H9 (cell line): Measurements from ENCODE around the gene RAB5IF. TPM values are rescaled to one million over a fixed set of nuclear protein-coding genes. Genes with fewer than 3 reads are reported as not detected.

Source experiments
- DNase-seq: peaks from one replicate; pipeline ENCODE4 v3.0.0-alpha.2; 2017
- H2AFZ ChIP-seq: one replicate; pipeline ENCODE4 v1.6.1; 2013; ENCODE audit warnings: mild to moderate bottlenecking, low read length, control low read depth, moderate library complexity
- H2AK5ac ChIP-seq: 2 replicates; pipeline ENCODE4 v1.6.1; 2013; ENCODE audit warnings: low read length, control low read depth, mixed read lengths; ENCODE audit not compliant: insufficient read length
- H2BK120ac ChIP-seq: one replicate; pipeline ENCODE4 v1.6.1; 2013; ENCODE audit warnings: low read depth, mild to moderate bottlenecking, low read length, control low read depth, inconsistent platforms; ENCODE audit not compliant: poor library complexity, severe bottlenecking
- H2BK12ac ChIP-seq: 2 replicates; pipeline ENCODE4 v1.6.1; 2013; ENCODE audit warnings: low read length, control low read depth, mixed read lengths, low read depth; ENCODE audit not compliant: insufficient read length
- H2BK15ac ChIP-seq: 2 replicates; pipeline ENCODE4 v1.6.1; 2013; ENCODE audit warnings: low read depth, low read length, control low read depth
- H2BK20ac ChIP-seq: one replicate; pipeline ENCODE4 v1.6.1; 2013; ENCODE audit warnings: low read depth, mild to moderate bottlenecking, low read length, control low read depth, inconsistent platforms; ENCODE audit not compliant: poor library complexity, severe bottlenecking
- H2BK5ac ChIP-seq: 2 replicates; pipeline ENCODE4 v1.6.1; 2013; ENCODE audit warnings: low read length, control low read depth, mixed read lengths; ENCODE audit not compliant: insufficient read length
- H3K14ac ChIP-seq: 2 replicates; pipeline ENCODE4 v1.6.1; 2013; ENCODE audit warnings: low read length, control low read depth; ENCODE audit not compliant: insufficient read depth
- H3K18ac ChIP-seq: 2 replicates; pipeline ENCODE4 v1.6.1; 2013; ENCODE audit warnings: low read depth, mild to moderate bottlenecking, mixed read lengths, low read length, control low read depth; ENCODE audit not compliant: insufficient read length
- H3K23ac ChIP-seq: 2 replicates; pipeline ENCODE4 v1.6.1; 2013; ENCODE audit warnings: low read length, control low read depth, mixed read lengths, low read depth; ENCODE audit not compliant: insufficient read length
- H3K23me2 ChIP-seq: 2 replicates; pipeline ENCODE4 v1.6.1; 2013; ENCODE audit warnings: low read depth, mild to moderate bottlenecking, mixed read lengths, low read length, control low read depth; ENCODE audit not compliant: insufficient read length, poor library complexity, severe bottlenecking
- H3K27ac ChIP-seq: 2 replicates; pipeline ENCODE4 v1.5.1; 2013; ENCODE audit warnings: low read length, control low read depth, mixed read lengths, low read depth; ENCODE audit not compliant: insufficient read length
- H3K27me3 ChIP-seq: 2 replicates; pipeline ENCODE4 v1.6.1; 2013; ENCODE audit warnings: low read length, control low read depth, inconsistent platforms; ENCODE audit not compliant: insufficient read depth
- H3K4ac ChIP-seq: 2 replicates; pipeline ENCODE4 v1.6.1; 2013; ENCODE audit warnings: low read depth, mild to moderate bottlenecking, control low read depth, inconsistent platforms, low read length, moderate library complexity
- H3K4me1 ChIP-seq: 2 replicates; pipeline ENCODE4 v1.6.1; 2013; ENCODE audit warnings: low read length, control low read depth, inconsistent platforms; ENCODE audit not compliant: insufficient read depth
- H3K4me2 ChIP-seq: 2 replicates; pipeline ENCODE4 v1.6.1; 2013; ENCODE audit warnings: low read length, control low read depth, mixed read lengths; ENCODE audit not compliant: insufficient read length, insufficient read depth
- H3K56ac ChIP-seq: 2 replicates; pipeline ENCODE4 v1.6.1; 2013; ENCODE audit warnings: low read depth, mild to moderate bottlenecking, mixed read lengths, low read length, control low read depth; ENCODE audit not compliant: insufficient read length
- H3K79me1 ChIP-seq: 2 replicates; pipeline ENCODE4 v1.6.1; 2013; ENCODE audit warnings: low read depth, mild to moderate bottlenecking, moderate library complexity, low read length, control low read depth, inconsistent platforms; ENCODE audit not compliant: insufficient read depth, poor library complexity, severe bottlenecking
- H3K79me2 ChIP-seq: 2 replicates; pipeline ENCODE4 v1.6.1; 2013; ENCODE audit warnings: low read length, control low read depth, inconsistent platforms; ENCODE audit not compliant: insufficient read depth
- H3K9ac ChIP-seq: 2 replicates; pipeline ENCODE4 v1.6.1; 2013; ENCODE audit warnings: low read length, control low read depth, mixed read lengths; ENCODE audit not compliant: insufficient read length; ENCODE audit errors: extremely low read depth
- H3K9me3 ChIP-seq: one replicate; pipeline ENCODE4 v1.6.1; 2013; ENCODE audit warnings: low read depth, low read length, inconsistent platforms; ENCODE audit not compliant: control insufficient read depth
- H3T11ph ChIP-seq: one replicate; pipeline ENCODE4 v1.6.1; 2013; ENCODE audit warnings: mild to moderate bottlenecking, low read length, control low read depth, inconsistent platforms
- H4K20me1 ChIP-seq: one replicate; pipeline ENCODE4 v1.6.1; 2013; ENCODE audit not compliant: control insufficient read depth, insufficient read length, insufficient read depth
- H4K5ac ChIP-seq: 2 replicates; pipeline ENCODE4 v1.6.1; 2013; ENCODE audit warnings: low read depth, mild to moderate bottlenecking, mixed read lengths, low read length, control low read depth; ENCODE audit not compliant: insufficient read length
- H4K8ac ChIP-seq: replicated peaks from 2 replicates; pipeline ENCODE4 v1.6.1; 2013; ENCODE audit warnings: low read length, control low read depth, mixed read lengths, low read depth; ENCODE audit not compliant: insufficient read length
- H4K91ac ChIP-seq: 2 replicates; pipeline ENCODE4 v1.6.1; 2013; ENCODE audit warnings: low read depth, mild to moderate bottlenecking, moderate library complexity, mixed read lengths, low read length, control low read depth; ENCODE audit not compliant: insufficient read length
- H3K27ac Mint-ChIP-seq, 3 experiments: 2 replicates in 2 of 3; 3 replicates in 1 of 3; pipeline ENCODE4 v1.8.0; 2020 to 2021; ENCODE audit warnings: mixed read lengths in 3 of 3, mild to moderate bottlenecking in 1 of 3, moderate library complexity in 1 of 3
- H3K27me3 Mint-ChIP-seq: 2 replicates; pipeline ENCODE4 v1.8.0; 2021; ENCODE audit warnings: low read depth, mild to moderate bottlenecking, moderate library complexity, mixed read lengths
- H3K36me3 Mint-ChIP-seq, 3 experiments: 2 replicates in 2 of 3; 3 replicates in 1 of 3; pipeline ENCODE4 v1.8.0; 2020 to 2021; ENCODE audit warnings: low read depth in 3 of 3, mixed read lengths in 3 of 3; ENCODE audit not compliant: insufficient read depth in 1 of 3
- H3K4me1 Mint-ChIP-seq, 2 experiments: 2 replicates each; pipeline ENCODE4 v1.8.0; 2020; ENCODE audit warnings: mixed read lengths in 2 of 2
- H3K4me3 Mint-ChIP-seq, 2 experiments: 2 replicates in 1 of 2; 3 replicates in 1 of 2; pipeline ENCODE4 v1.8.0; 2020 to 2021; ENCODE audit warnings: mild to moderate bottlenecking in 2 of 2, mixed read lengths in 2 of 2, moderate library complexity in 1 of 2
- H3K9me3 Mint-ChIP-seq, 2 experiments: 2 replicates in 1 of 2; 3 replicates in 1 of 2; pipeline ENCODE4 v1.8.0; 2020; ENCODE audit warnings: mild to moderate bottlenecking in 2 of 2, mixed read lengths in 2 of 2, moderate library complexity in 1 of 2
- CTCF ChIP-seq: fragments of 200-600 bp; sonication (generic); conservative IDR thresholded peaks from 3 replicates; pipeline ENCODE4 v1.8.0; 2021; ENCODE audit warnings: antibody characterized with exemption, mild to moderate bottlenecking
- WGBS: extraction: QIAGEN DNeasy Blood & Tissue Kit; methylation state at CpG from one replicate; pipeline ENCODE4 v1.1.7; 2013; ENCODE audit warnings: missing lambda C conversion rate, low lambda C conversion rate, mixed read lengths; ENCODE audit not compliant: insufficient read length; ENCODE audit errors: extremely low coverage; 5-methylcytosine and 5-hydroxymethylcytosine counted together
- total RNA-seq: library from RNA; stranded (reverse); gene quantifications from 2 replicates; pipeline ENCODE4 v1.2.1, GENCODE V29; 2021

The RAB5IF gene
- total RNA-seq, 1 experiment from 2014 or later: 96.5 TPM

GRCh38 chr20:36658300-36658699, 52.7 kb downstream of the RAB5IF start:
- H3K79me1 ChIP-seq: no peaks in the 10 kb centered on the region
- H3K14ac ChIP-seq: no peak overlapping the region
- H3K56ac ChIP-seq: no peak overlapping the region
- TF ChIP-seq CTCF: no peak
- no peak overlapping the region for H2BK5ac ChIP-seq
- H3K4ac ChIP-seq: no peak overlapping the region
- Mint-ChIP-seq H3K4me1 (no peaks in the 10 kb centered on the region), H3K27ac (no peak overlapping the region), H3K4me3 (no peak overlapping the region), H3K9me3 (no peaks in the 10 kb centered on the region), H3K36me3 (peaks cover 3 to 12% (median 9%) of the 10 kb centered on the region in 3 experiments; a peak in 3 of 7 replicates), H3K27me3 (no peaks in the 10 kb centered on the region)
- no peak overlapping the region for H3T11ph ChIP-seq
- H3K9ac ChIP-seq: no peak overlapping the region
- no peaks in the 10 kb centered on the region for H4K20me1 ChIP-seq
- no peak overlapping the region for H3K18ac ChIP-seq
- H2BK120ac ChIP-seq: no peak overlapping the region
- H3K4me1 ChIP-seq: no peaks in the 10 kb centered on the region
- WGBS: no CpG with 5 or more reads among the region's 3 CpGs
- no peak overlapping the region for H3K27ac ChIP-seq
- no peak overlapping the region for H2AK5ac ChIP-seq
- no peak overlapping the region for H3K23ac ChIP-seq
- H4K5ac ChIP-seq: no peak overlapping the region
- H3K27me3 ChIP-seq: no peaks in the 10 kb centered on the region; the same call in 1 of the 2 replicates
- no peaks in the 10 kb centered on the region for H3K23me2 ChIP-seq
- H2AFZ ChIP-seq: no peak overlapping the region
- no peaks in the 10 kb centered on the region for H3K9me3 ChIP-seq
- DNase-seq: no peak
- H3K4me2 ChIP-seq: no peak overlapping the region
- no peak overlapping the region for H2BK20ac ChIP-seq
- no peaks in the 10 kb centered on the region for H3K79me2 ChIP-seq
- no peak overlapping the region for H2BK15ac ChIP-seq
- H4K8ac ChIP-seq: no peak overlapping the region
- H2BK12ac ChIP-seq: no peak overlapping the region
- no peak overlapping the region for H4K91ac ChIP-seq

Other genes starting within 250 kb of the RAB5IF start
- gene MYL9, start 64.3 kb upstream of the RAB5IF start, total RNA-seq: 217 and 218 TPM in 2 replicates
- gene TGIF2, start 32.2 kb upstream of the RAB5IF start, total RNA-seq: 81.7 and 94.6 TPM in 2 replicates
- 0.13 and 0.20 TPM in 2 replicates for gene SLA2, start 40.4 kb downstream of the RAB5IF start, total RNA-seq
- 22.4 and 23.6 TPM in 2 replicates for gene NDRG3, start 140.3 kb downstream of the RAB5IF start, total RNA-seq
- gene DSN1, start 168.0 kb downstream of the RAB5IF start, total RNA-seq: 20.6 and 22.8 TPM in 2 replicates